Erythroblast (primary cell): Measurements from ENCODE around the gene DNAI1.

Experiments used
- GATA1 ChIP-seq: IDR thresholded peaks from 2 replicates; pipeline ENCODE4 v1.6.1; 2011; ENCODE audit warnings: low read depth, mild to moderate bottlenecking, control low read depth, low read length, moderate library complexity
- POLR2A ChIP-seq: IDR thresholded peaks from 2 replicates; pipeline ENCODE4 v1.6.1; 2011; ENCODE audit warnings: mild to moderate bottlenecking, low read length

GRCh38 chr9:34486572-34486971, 28.0 kb downstream of the DNAI1 start:
- TF ChIP-seq POLR2A (no peak), GATA1 (no peak)
